NCI-H146 (cell line): ENCODE data around the gene DLK2.
A peak's percentile ranks its signal among the peaks of the same experiment; 100 is the strongest.
"Not testable (repeated sequence)": the region's sequence is repeated elsewhere in the genome, so short reads cannot be mapped to it uniquely, and the experiment has no call there.

ENCODE experiments used
- DNase-seq: peaks from one replicate; lab custom pipeline; 2025; lab: John Stamatoyannopoulos, UW

DLK2 gene

GRCh38 chr6:43455531-43456428 is at the start of gene DLK2:
DLK2 (minus strand) TSS chr6:43455548; CDS start chr6:43454825, 723 bp downstream.
- peak; percentile 89 for DNase-seq

GRCh38 chr6:43503443-43503842 is 48.1 kb upstream of the DLK2 start:
- no peak for DNase-seq

- no peak for DNase-seq
Observed at GRCh38 chr6:43502666-43503065, 47.3 kb upstream of the DLK2 start.

GRCh38 chr6:43500921-43501320 is 45.6 kb upstream of the DLK2 start:
- no peak for DNase-seq

GRCh38 chr6:43499028-43499815 is 43.9 kb upstream of the DLK2 start:
- DNase-seq: peak; percentile 20

GRCh38 chr6:43498291-43498690 is 42.9 kb upstream of the DLK2 start:
- DNase-seq: not testable (repeated sequence)

GRCh38 chr6:43497689-43498088 is 42.3 kb upstream of the DLK2 start:
- DNase-seq: no peak

- no peak for DNase-seq
Observed at GRCh38 chr6:43497129-43497396, 41.7 kb upstream of the DLK2 start.

- DNase-seq: peak; percentile 26
Observed at GRCh38 chr6:43496370-43497128, 41.2 kb upstream of the DLK2 start.

GRCh38 chr6:43495409-43495941 is 40.1 kb upstream of the DLK2 start:
- no peak for DNase-seq

GRCh38 chr6:43494766-43495165 is 39.4 kb upstream of the DLK2 start:
- no peak for DNase-seq

GRCh38 chr6:43494321-43494720 is 39.0 kb upstream of the DLK2 start:
- no peak for DNase-seq

GRCh38 chr6:43493833-43494232 is 38.5 kb upstream of the DLK2 start:
- no peak for DNase-seq

GRCh38 chr6:43493230-43493629 is 37.9 kb upstream of the DLK2 start:
- no peak for DNase-seq

GRCh38 chr6:43492673-43493072 is 37.3 kb upstream of the DLK2 start:
- DNase-seq: no peak

- no peak for DNase-seq
Observed at GRCh38 chr6:43491750-43492661, 36.7 kb upstream of the DLK2 start.

GRCh38 chr6:43490523-43490939 is 35.2 kb upstream of the DLK2 start:
- no peak for DNase-seq

GRCh38 chr6:43489277-43490072 is 34.1 kb upstream of the DLK2 start:
- DNase-seq: no peak

- DNase-seq: no peak
Observed at GRCh38 chr6:43488667-43489276, 33.4 kb upstream of the DLK2 start.
